ENCODE results near the gene MTHFD1L. TPM values are rescaled to one million over a fixed set of nuclear protein-coding genes. Genes with fewer than 3 reads are reported as not detected.

Gene MTHFD1L
- total and polyA plus RNA-seq, 8 donors, result 1.8 to 16.3 (median 8.8) TPM

DNA sequence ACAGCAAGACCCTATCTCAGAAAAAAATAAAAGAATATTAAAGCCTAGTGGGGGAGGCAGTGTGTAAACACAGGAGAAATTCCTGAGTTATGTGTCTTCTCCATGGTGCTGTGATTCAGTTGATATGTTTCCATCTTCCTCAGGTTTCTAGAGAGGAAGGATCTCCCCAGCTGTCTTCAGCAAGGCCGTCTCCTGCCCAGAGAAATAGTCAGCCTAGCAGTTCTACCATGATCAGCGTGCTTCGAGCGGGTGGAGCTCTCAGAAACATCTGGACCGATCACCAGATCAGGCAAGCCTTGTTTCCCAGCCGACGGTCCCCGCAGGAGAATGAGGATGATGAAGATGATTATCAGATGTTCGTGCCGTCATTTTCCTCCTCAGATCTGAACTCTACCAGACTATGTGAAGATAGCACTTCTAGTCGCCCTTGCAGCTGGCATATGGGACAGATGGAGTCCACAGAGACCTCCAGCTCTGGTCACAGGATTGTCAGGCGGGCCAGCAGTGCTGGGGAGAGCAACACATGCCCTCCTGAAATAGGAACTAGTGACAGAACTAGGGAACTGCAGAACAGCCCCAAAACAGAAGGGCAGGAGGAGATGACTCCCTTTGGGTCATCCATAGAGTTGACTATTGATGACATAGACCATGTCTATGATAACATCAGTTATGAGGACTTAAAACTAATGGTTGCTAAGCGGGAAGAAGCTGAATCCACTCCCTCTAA lies 34.9 kb upstream of the MTHFD1L start:
- WGBS, 5 donors, result 93 to 96% (median 95%) methylated on average over 13 of the region's 13 CpGs

DNA sequence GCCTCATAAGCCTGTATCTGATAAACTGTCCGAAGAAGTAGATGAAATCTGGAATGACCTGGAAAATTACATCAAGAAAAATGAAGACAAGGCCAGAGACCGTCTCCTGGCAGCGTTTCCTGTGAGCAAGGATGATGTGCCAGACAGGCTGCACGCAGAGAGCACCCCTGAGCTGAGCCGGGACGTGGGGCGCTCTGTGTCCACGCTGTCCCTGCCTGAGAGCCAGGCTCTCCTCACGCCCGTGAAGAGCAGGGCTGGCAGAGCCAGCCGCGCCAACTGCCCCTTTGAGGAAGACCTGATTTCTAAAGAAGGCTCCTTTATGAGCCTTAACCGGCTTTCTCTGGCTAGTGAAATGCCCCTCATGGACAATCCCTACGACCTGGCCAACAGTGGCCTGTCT lies 33.9 kb upstream of the MTHFD1L start:
- H3K27me3 ChIP-seq, result no peaks in the 10 kb centered on the region
- H3K4me3 ChIP-seq, result no peak overlapping the region
- H3K36me3 ChIP-seq, result peaks cover 0 to 38% (median 16%) of the 10 kb centered on the region in 4 donors
- DNase-seq, result no peak
- intact Hi-C loops (cut with DNase I; ENCODE audit: low total_unique reads), result no loop called here
- H3K27ac ChIP-seq, result no peak overlapping the region
- 95 to 98% (median 97%) methylated on average over 14 of the region's 14 CpGs for WGBS, 5 donors
- TF ChIP-seq, protein P1, sequence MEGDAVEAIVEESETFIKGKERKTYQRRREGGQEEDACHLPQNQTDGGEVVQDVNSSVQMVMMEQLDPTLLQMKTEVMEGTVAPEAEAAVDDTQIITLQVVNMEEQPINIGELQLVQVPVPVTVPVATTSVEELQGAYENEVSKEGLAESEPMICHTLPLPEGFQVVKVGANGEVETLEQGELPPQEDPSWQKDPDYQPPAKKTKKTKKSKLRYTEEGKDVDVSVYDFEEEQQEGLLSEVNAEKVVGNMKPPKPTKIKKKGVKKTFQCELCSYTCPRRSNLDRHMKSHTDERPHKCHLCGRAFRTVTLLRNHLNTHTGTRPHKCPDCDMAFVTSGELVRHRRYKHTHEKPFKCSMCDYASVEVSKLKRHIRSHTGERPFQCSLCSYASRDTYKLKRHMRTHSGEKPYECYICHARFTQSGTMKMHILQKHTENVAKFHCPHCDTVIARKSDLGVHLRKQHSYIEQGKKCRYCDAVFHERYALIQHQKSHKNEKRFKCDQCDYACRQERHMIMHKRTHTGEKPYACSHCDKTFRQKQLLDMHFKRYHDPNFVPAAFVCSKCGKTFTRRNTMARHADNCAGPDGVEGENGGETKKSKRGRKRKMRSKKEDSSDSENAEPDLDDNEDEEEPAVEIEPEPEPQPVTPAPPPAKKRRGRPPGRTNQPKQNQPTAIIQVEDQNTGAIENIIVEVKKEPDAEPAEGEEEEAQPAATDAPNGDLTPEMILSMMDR (IDR thresholded peaks at IDR 0.05), result no peak
- TF ChIP-seq POLR2AphosphoS5 (IDR thresholded peaks at IDR 0.05) (no peak), POLR2A (IDR thresholded peaks at IDR 0.05) (no peak), EP300 (IDR thresholded peaks at IDR 0.05) (no peak)
- no peaks in the 10 kb centered on the region for H3K9me3 ChIP-seq
- no peaks in the 10 kb centered on the region for H3K4me1 ChIP-seq

More for the DNA sequence above, 34.9 kb upstream of the MTHFD1L start:
- no peaks in the 10 kb centered on the region for H3K4me1 ChIP-seq
- H3K4me3 ChIP-seq, result no peak overlapping the region
- intact Hi-C loops (cut with DNase I; ENCODE audit: low total_unique reads), result no loop called here
- TF ChIP-seq POLR2AphosphoS5 (IDR thresholded peaks at IDR 0.05) (no peak), EP300 (IDR thresholded peaks at IDR 0.05) (no peak), POLR2A (IDR thresholded peaks at IDR 0.05) (no peak)
- TF ChIP-seq, protein P1 (IDR thresholded peaks at IDR 0.05), result no peak
- no peak overlapping the region for H3K27ac ChIP-seq
- peaks cover 0 to 38% (median 16%) of the 10 kb centered on the region in 4 donors for H3K36me3 ChIP-seq
- H3K27me3 ChIP-seq, result no peaks in the 10 kb centered on the region
- H3K9me3 ChIP-seq, result no peaks in the 10 kb centered on the region
- DNase-seq, result no peak

DNA sequence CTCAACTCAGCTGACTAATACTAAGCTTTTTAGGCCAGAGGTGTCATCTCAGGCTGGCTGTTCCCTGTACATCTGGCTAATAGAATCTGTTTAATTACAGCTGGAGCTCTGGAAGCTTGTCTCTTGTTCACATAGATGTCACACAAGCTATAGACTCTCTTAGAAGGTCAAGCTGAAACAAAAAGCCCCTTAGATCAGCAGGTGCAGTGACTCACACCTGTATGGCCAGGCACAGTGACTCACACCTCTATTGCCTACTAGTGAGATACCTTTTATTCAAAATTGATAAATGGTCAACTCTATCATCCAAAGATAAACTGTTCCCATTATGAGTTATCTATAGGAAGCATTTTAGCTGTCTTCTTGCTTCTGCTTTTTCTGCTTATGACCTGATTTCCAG lies 29.9 kb upstream of the MTHFD1L start:
- H3K27ac ChIP-seq, result no peak overlapping the region
- H3K9me3 ChIP-seq, result no peaks in the 10 kb centered on the region
- H3K27me3 ChIP-seq, result no peaks in the 10 kb centered on the region
- H3K36me3 ChIP-seq, result peaks cover 0 to 46% (median 23%) of the 10 kb centered on the region in 4 donors
- no peak overlapping the region for H3K4me3 ChIP-seq
- no peak for DNase-seq
- TF ChIP-seq EP300 (IDR thresholded peaks at IDR 0.05) (no peak), POLR2AphosphoS5 (IDR thresholded peaks at IDR 0.05) (no peak), POLR2A (IDR thresholded peaks at IDR 0.05) (no peak)
- TF ChIP-seq, protein P1 (IDR thresholded peaks at IDR 0.05), result no peak
- intact Hi-C loops (cut with DNase I; ENCODE audit: low total_unique reads), result no loop called here
- H3K4me1 ChIP-seq, result no peaks in the 10 kb centered on the region

DNA sequence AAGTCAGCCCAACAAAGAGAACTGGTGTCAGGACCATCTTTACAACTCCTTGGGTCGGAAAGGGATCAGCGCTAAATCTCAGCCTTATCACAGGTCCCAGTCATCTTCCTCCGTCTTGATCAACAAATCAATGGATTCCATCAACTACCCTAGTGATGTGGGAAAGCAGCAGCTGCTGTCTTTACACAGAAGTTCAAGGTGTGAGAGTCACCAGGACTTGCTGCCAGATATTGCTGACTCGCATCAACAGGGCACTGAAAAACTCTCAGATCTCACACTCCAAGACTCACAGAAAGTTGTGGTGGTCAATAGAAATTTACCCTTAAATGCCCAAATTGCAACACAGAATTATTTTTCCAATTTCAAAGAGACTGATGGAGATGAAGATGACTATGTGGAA lies 25.3 kb upstream of the MTHFD1L start:
- Histone ChIP-seq H3K4me3 (no peak overlapping the region), H3K27ac (no peak overlapping the region), H3K4me1 (no peaks in the 10 kb centered on the region), H3K36me3 (peaks cover 0 to 27% (median 19%) of the 10 kb centered on the region in 4 donors), H3K9me3 (no peaks in the 10 kb centered on the region), H3K27me3 (no peaks in the 10 kb centered on the region)
- DNase-seq, result no peak
- 89 to 97% (median 93%) methylated on average over 4 of the region's 4 CpGs for WGBS, 5 donors
- TF ChIP-seq, protein P1 (IDR thresholded peaks at IDR 0.05), result no peak
- TF ChIP-seq EP300 (IDR thresholded peaks at IDR 0.05), result no peak
- no peak for TF ChIP-seq POLR2A (IDR thresholded peaks at IDR 0.05)
- no peak for TF ChIP-seq POLR2AphosphoS5 (IDR thresholded peaks at IDR 0.05)
- intact Hi-C loops (cut with DNase I; ENCODE audit: low total_unique reads), result no loop called here

Data from stomach (tissue), 9 donors.